ENCODE data around the gene CDC37L1. TPM values are rescaled to one million over a fixed set of nuclear protein-coding genes. Genes with fewer than 3 reads are reported as not detected.
A peak's percentile ranks its signal among the peaks of the same experiment; 100 is the strongest.

CDC37L1 gene
- polyA plus RNA-seq, 4 donors, result 5.6 to 16.0 (median 8.4) TPM

DNA sequence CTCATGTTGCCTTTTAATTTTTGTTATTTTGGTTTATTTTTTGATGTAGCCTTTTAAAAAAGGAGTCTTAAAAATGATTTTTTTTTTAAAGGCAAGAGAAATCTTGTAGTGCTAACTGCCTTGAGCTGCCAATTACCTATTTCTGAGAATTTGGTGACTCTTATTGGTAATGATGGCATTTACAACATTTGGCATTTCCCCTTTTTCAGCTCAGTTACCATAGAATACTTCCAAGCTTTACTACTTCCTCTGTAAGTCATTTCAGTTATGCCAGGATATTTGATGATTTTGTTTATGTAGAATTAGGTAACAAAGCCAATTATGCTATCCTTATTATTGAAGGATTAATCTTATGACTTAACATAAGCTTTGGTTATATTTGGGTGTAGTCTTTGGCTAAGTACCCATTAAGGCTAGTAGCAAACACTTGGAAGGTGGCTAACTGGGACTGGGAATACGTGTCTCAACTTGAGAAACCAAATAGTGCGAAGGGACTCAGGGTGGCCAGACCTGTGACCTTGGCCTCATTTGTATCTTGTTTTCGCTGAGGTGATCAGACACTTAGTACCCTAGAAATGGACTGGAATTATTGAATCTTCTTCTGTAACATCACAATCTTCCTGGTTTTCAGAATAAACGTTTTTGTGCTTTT lies 27.7 kb downstream of the CDC37L1 start:
- no peak overlapping the region for H3K4me3 ChIP-seq (ENCODE audit: low read depth in 1 of 3, low read length in 3 of 3)
- peaks cover 3 to 11% (median 6%) of the 10 kb centered on the region in 3 donors for H3K36me3 ChIP-seq (ENCODE audit: control insufficient read depth in 3 of 3, insufficient read depth in 2 of 3, low read depth in 1 of 3, low read length in 3 of 3)
- DNase-seq (no peak), FAIRE-seq (no peak)
- H3K27me3 ChIP-seq (ENCODE audit: control insufficient read depth in 3 of 3, insufficient read depth in 3 of 3, low read length in 3 of 3), result no peaks in the 10 kb centered on the region
- WGBS, 3 donors, result 71 to 83% (median 72%) methylated on average over 4 of the region's 4 CpGs
- H3K27ac ChIP-seq (ENCODE audit: low read depth in 1 of 3, low read length in 2 of 3), result no peak overlapping the region
- H3K9me3 ChIP-seq (ENCODE audit: control insufficient read depth in 2 of 2, insufficient read depth in 1 of 2, low read depth in 1 of 2, low read length in 1 of 2), result no peaks in the 10 kb centered on the region
- no peaks in the 10 kb centered on the region for H3K4me1 ChIP-seq (ENCODE audit: control insufficient read depth in 3 of 3, insufficient read depth in 2 of 3, low read depth in 1 of 3, low read length in 2 of 3)

DNA sequence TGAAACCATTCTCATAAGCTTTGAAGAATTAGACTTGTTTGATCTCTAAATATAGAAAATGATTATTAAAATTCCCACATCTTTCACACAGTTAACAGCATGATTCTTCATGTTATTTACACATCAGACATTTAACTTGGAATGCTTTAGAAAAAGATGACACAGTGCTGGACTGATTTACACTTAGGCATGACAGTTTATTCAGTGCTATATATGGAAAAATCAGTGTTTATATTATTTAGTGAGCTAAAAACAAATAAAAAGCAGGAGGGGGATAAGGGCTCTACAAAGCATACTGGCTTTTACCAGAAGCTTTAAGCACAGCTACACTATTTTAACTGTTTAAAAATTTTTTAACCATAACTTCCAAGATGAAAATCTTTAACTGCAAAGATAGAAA lies 30.0 kb downstream of the CDC37L1 start:
- no peaks in the 10 kb centered on the region for H3K27me3 ChIP-seq (ENCODE audit: control insufficient read depth in 3 of 3, insufficient read depth in 3 of 3, low read length in 3 of 3)
- H3K9me3 ChIP-seq (ENCODE audit: control insufficient read depth in 2 of 2, insufficient read depth in 1 of 2, low read depth in 1 of 2, low read length in 1 of 2), result no peaks in the 10 kb centered on the region
- no peak overlapping the region for H3K27ac ChIP-seq (ENCODE audit: low read depth in 1 of 3, low read length in 2 of 3)
- no peaks in the 10 kb centered on the region for H3K4me1 ChIP-seq (ENCODE audit: control insufficient read depth in 3 of 3, insufficient read depth in 2 of 3, low read depth in 1 of 3, low read length in 2 of 3)
- peaks cover 5 to 7% (median 6%) of the 10 kb centered on the region in 3 donors for H3K36me3 ChIP-seq (ENCODE audit: control insufficient read depth in 3 of 3, insufficient read depth in 2 of 3, low read depth in 1 of 3, low read length in 3 of 3)
- no peak overlapping the region for H3K4me3 ChIP-seq (ENCODE audit: low read depth in 1 of 3, low read length in 3 of 3)
- DNase-seq (no peak), FAIRE-seq (no peak)

GRCh38 chr9:4713849-4714248 lies 34.5 kb downstream of the CDC37L1 start:
- 67 to 81% (median 70%) methylated on average over 7 of the region's 7 CpGs for WGBS, 3 donors
- no peaks in the 10 kb centered on the region for H3K9me3 ChIP-seq (ENCODE audit: control insufficient read depth in 2 of 2, insufficient read depth in 1 of 2, low read depth in 1 of 2, low read length in 1 of 2)
- no peak overlapping the region for H3K4me3 ChIP-seq (ENCODE audit: low read depth in 1 of 3, low read length in 3 of 3)
- no peaks in the 10 kb centered on the region for H3K27me3 ChIP-seq (ENCODE audit: control insufficient read depth in 3 of 3, insufficient read depth in 3 of 3, low read length in 3 of 3)
- DNase-seq (no peak), FAIRE-seq (peak; percentile 90)
- no peaks in the 10 kb centered on the region for H3K4me1 ChIP-seq (ENCODE audit: control insufficient read depth in 3 of 3, insufficient read depth in 2 of 3, low read depth in 1 of 3, low read length in 2 of 3)
- no peak overlapping the region for H3K27ac ChIP-seq (ENCODE audit: low read depth in 1 of 3, low read length in 2 of 3)
- H3K36me3 ChIP-seq (ENCODE audit: control insufficient read depth in 3 of 3, insufficient read depth in 2 of 3, low read depth in 1 of 3, low read length in 3 of 3), result peaks cover 17 to 29% (median 17%) of the 10 kb centered on the region in 3 donors

DNA sequence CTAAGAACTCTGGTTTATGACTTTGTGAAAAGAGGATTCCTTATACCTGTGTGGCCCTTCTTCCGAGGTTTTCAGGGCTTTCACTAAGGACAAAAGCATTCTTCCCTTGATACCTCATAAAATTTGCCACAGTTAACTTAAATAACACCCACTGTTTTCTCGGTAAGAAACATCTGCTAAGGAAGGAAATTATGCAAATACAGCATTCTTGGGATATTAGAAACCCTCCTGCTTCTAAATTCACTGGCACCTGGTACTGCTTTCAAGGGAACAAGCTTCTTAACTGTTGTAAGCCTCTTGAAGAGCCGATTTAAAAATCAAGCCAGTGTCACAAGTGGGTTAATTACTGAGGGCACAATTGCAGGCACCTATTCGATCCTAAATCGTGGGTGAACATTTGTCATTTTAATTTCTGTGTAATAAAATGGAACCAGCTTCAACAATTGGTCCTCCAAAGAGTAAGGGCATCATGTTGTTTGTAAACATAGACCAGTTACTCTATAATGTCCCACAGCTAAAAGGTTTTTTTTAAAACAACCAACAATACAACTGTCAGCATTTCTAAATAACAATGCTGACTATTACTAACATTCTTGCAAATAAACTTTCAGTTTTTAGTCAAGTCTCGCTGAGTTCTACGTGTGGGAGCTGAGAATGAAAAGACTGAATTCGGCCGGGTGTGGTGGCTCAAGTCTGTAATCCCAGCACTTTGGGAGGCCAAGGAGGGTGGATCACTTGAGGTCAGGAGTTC lies 35.1 kb downstream of the CDC37L1 start:
- Histone ChIP-seq H3K4me1 (ENCODE audit: control insufficient read depth in 3 of 3, insufficient read depth in 2 of 3, low read depth in 1 of 3, low read length in 2 of 3) (no peaks in the 10 kb centered on the region), H3K27me3 (ENCODE audit: control insufficient read depth in 3 of 3, insufficient read depth in 3 of 3, low read length in 3 of 3) (no peaks in the 10 kb centered on the region), H3K4me3 (ENCODE audit: low read depth in 1 of 3, low read length in 3 of 3) (no peak overlapping the region), H3K27ac (ENCODE audit: low read depth in 1 of 3, low read length in 2 of 3) (no peak overlapping the region), H3K36me3 (ENCODE audit: control insufficient read depth in 3 of 3, insufficient read depth in 2 of 3, low read depth in 1 of 3, low read length in 3 of 3) (peaks cover 17 to 35% (median 22%) of the 10 kb centered on the region in 3 donors), H3K9me3 (ENCODE audit: control insufficient read depth in 2 of 2, insufficient read depth in 1 of 2, low read depth in 1 of 2, low read length in 1 of 2) (no peaks in the 10 kb centered on the region)
- FAIRE-seq (no peak), DNase-seq (no peak)
- WGBS, 3 donors, result 86 to 96% (median 91%) methylated on average over 9 of the region's 9 CpGs

GRCh38 chr9:4716163-4716562 lies 36.8 kb downstream of the CDC37L1 start:
- DNase-seq (no peak), FAIRE-seq (no peak)
- peaks cover 14 to 40% (median 16%) of the 10 kb centered on the region in 3 donors for H3K36me3 ChIP-seq (ENCODE audit: control insufficient read depth in 3 of 3, insufficient read depth in 2 of 3, low read depth in 1 of 3, low read length in 3 of 3)
- H3K4me1 ChIP-seq (ENCODE audit: control insufficient read depth in 3 of 3, insufficient read depth in 2 of 3, low read depth in 1 of 3, low read length in 2 of 3), result no peaks in the 10 kb centered on the region
- 85 to 97% (median 92%) methylated on average over 1 of the region's 1 CpG for WGBS, 3 donors
- H3K27ac ChIP-seq (ENCODE audit: low read depth in 1 of 3, low read length in 2 of 3), result no peak overlapping the region
- no peaks in the 10 kb centered on the region for H3K27me3 ChIP-seq (ENCODE audit: control insufficient read depth in 3 of 3, insufficient read depth in 3 of 3, low read length in 3 of 3)
- H3K9me3 ChIP-seq (ENCODE audit: control insufficient read depth in 2 of 2, insufficient read depth in 1 of 2, low read depth in 1 of 2, low read length in 1 of 2), result no peaks in the 10 kb centered on the region
- H3K4me3 ChIP-seq (ENCODE audit: low read depth in 1 of 3, low read length in 3 of 3), result no peak overlapping the region

DNA sequence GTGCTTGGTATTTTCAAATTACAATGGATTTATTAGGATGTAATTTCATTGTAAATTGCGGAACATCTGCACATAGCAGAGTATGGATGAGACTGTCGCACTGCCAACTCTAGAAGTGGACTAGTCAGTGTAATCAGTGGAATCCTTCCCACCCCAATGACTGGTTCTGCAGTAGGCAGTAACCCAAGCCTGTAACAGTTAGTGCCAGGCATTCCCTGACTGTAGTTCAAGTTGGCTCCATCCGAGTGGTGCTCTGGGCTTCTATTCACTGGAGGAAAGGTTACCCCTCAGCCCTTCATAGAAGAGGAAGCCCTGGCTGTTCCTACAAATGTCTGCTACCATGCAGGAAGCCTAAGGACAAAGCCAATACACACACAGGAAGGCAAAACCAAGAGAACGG lies 38.4 kb downstream of the CDC37L1 start:
- WGBS, 3 donors, result 94 to 96% (median 95%) methylated on average over 4 of the region's 4 CpGs
- Histone ChIP-seq H3K4me1 (ENCODE audit: control insufficient read depth in 3 of 3, insufficient read depth in 2 of 3, low read depth in 1 of 3, low read length in 2 of 3) (no peaks in the 10 kb centered on the region), H3K4me3 (ENCODE audit: low read depth in 1 of 3, low read length in 3 of 3) (no peak overlapping the region), H3K36me3 (ENCODE audit: control insufficient read depth in 3 of 3, insufficient read depth in 2 of 3, low read depth in 1 of 3, low read length in 3 of 3) (peaks cover 14 to 54% (median 20%) of the 10 kb centered on the region in 3 donors), H3K27me3 (ENCODE audit: control insufficient read depth in 3 of 3, insufficient read depth in 3 of 3, low read length in 3 of 3) (no peaks in the 10 kb centered on the region), H3K9me3 (ENCODE audit: control insufficient read depth in 2 of 2, insufficient read depth in 1 of 2, low read depth in 1 of 2, low read length in 1 of 2) (no peaks in the 10 kb centered on the region), H3K27ac (ENCODE audit: low read depth in 1 of 3, low read length in 2 of 3) (no peak overlapping the region)
- DNase-seq (no peak), FAIRE-seq (no peak)

- H3K36me3 ChIP-seq (ENCODE audit: control insufficient read depth in 3 of 3, insufficient read depth in 2 of 3, low read depth in 1 of 3, low read length in 3 of 3), result peaks cover 12 to 55% (median 20%) of the 10 kb centered on the region in 3 donors
- 65 to 87% (median 79%) methylated on average over 6 of the region's 6 CpGs for WGBS, 3 donors
These were observed 39.5 kb downstream of the CDC37L1 start for GRCh38 chr9:4718911-4719310.

GRCh38 chr9:4721736-4722135 lies 42.4 kb downstream of the CDC37L1 start:
- Histone ChIP-seq H3K27ac (ENCODE audit: low read depth in 1 of 3, low read length in 2 of 3) (no peak overlapping the region), H3K36me3 (ENCODE audit: control insufficient read depth in 3 of 3, insufficient read depth in 2 of 3, low read depth in 1 of 3, low read length in 3 of 3) (peaks cover 9 to 42% (median 18%) of the 10 kb centered on the region in 3 donors), H3K9me3 (ENCODE audit: control insufficient read depth in 2 of 2, insufficient read depth in 1 of 2, low read depth in 1 of 2, low read length in 1 of 2) (no peaks in the 10 kb centered on the region), H3K27me3 (ENCODE audit: control insufficient read depth in 3 of 3, insufficient read depth in 3 of 3, low read length in 3 of 3) (no peaks in the 10 kb centered on the region), H3K4me1 (ENCODE audit: control insufficient read depth in 3 of 3, insufficient read depth in 2 of 3, low read depth in 1 of 3, low read length in 2 of 3) (no peaks in the 10 kb centered on the region), H3K4me3 (ENCODE audit: low read depth in 1 of 3, low read length in 3 of 3) (no peak overlapping the region)
- DNase-seq, result no peak
- whole genome bisulfite sequencing, 3 donors, result 82 to 96% (median 90%) methylated on average over 4 of the region's 4 CpGs
- no peak for FAIRE-seq

More at GRCh38 chr9:4718911-4719310, 39.5 kb downstream of the CDC37L1 start:
- DNase-seq (no peak), FAIRE-seq (no peak)
- Histone ChIP-seq H3K9me3 (ENCODE audit: control insufficient read depth in 2 of 2, insufficient read depth in 1 of 2, low read depth in 1 of 2, low read length in 1 of 2) (no peaks in the 10 kb centered on the region), H3K27me3 (ENCODE audit: control insufficient read depth in 3 of 3, insufficient read depth in 3 of 3, low read length in 3 of 3) (no peaks in the 10 kb centered on the region), H3K4me1 (ENCODE audit: control insufficient read depth in 3 of 3, insufficient read depth in 2 of 3, low read depth in 1 of 3, low read length in 2 of 3) (no peaks in the 10 kb centered on the region), H3K27ac (ENCODE audit: low read depth in 1 of 3, low read length in 2 of 3) (no peak overlapping the region), H3K4me3 (ENCODE audit: low read depth in 1 of 3, low read length in 3 of 3) (no peak overlapping the region)

All from small intestine (tissue), 7 donors.